ENCODE results near the gene PHLPP1.

DNA sequence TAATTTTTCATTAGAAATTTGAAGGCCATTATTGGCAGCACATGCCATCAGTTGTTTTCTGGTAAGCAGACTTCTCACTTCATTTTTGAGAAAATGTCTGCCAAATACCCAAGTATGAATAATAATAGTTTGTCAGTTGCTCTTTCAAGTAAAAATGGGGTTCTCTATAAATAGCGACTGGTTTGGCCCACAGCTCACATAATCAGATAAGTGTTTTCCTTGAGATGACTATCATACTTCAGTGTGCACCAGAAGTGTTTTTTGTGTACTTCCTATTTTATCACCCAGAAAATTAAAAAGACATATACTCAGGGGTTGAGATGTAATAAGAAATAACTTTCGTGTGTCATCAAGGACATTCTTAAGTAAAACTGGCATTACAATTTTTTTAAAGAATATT lies 147.1 kb downstream of the PHLPP1 start:
- TF ChIP-seq, protein P1, sequence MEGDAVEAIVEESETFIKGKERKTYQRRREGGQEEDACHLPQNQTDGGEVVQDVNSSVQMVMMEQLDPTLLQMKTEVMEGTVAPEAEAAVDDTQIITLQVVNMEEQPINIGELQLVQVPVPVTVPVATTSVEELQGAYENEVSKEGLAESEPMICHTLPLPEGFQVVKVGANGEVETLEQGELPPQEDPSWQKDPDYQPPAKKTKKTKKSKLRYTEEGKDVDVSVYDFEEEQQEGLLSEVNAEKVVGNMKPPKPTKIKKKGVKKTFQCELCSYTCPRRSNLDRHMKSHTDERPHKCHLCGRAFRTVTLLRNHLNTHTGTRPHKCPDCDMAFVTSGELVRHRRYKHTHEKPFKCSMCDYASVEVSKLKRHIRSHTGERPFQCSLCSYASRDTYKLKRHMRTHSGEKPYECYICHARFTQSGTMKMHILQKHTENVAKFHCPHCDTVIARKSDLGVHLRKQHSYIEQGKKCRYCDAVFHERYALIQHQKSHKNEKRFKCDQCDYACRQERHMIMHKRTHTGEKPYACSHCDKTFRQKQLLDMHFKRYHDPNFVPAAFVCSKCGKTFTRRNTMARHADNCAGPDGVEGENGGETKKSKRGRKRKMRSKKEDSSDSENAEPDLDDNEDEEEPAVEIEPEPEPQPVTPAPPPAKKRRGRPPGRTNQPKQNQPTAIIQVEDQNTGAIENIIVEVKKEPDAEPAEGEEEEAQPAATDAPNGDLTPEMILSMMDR (IDR thresholded peaks at IDR 0.05; ENCODE audit: insufficient read depth, low read depth, low read length): no peak
- TF ChIP-seq EZH2 (IDR thresholded peaks at IDR 0.05; ENCODE audit: insufficient read depth, low read length): no peak

All from astrocyte (in vitro differentiated cells and primary cell).